ENCODE data around the gene TIFAB. TPM values are rescaled to one million over a fixed set of nuclear protein-coding genes. Genes with fewer than 3 reads are reported as not detected.

Gene TIFAB
- total RNA-seq = not detected in 2 replicates

GRCh38 chr5:135452321-135453030, at the start of gene TIFAB:
Gene TIFAB, minus strand, starts transcription at chr5:135452351. Its CDS starts 2,412 bp downstream, at chr5:135449939.

GRCh38 chr5:135447298-135447929, 4.7 kb downstream of the TIFAB start, which contains the start of gene DCANP1:
Gene DCANP1, minus strand, starts transcription at chr5:135447348. Its CDS starts 240 bp downstream, at chr5:135447108.

DNA sequence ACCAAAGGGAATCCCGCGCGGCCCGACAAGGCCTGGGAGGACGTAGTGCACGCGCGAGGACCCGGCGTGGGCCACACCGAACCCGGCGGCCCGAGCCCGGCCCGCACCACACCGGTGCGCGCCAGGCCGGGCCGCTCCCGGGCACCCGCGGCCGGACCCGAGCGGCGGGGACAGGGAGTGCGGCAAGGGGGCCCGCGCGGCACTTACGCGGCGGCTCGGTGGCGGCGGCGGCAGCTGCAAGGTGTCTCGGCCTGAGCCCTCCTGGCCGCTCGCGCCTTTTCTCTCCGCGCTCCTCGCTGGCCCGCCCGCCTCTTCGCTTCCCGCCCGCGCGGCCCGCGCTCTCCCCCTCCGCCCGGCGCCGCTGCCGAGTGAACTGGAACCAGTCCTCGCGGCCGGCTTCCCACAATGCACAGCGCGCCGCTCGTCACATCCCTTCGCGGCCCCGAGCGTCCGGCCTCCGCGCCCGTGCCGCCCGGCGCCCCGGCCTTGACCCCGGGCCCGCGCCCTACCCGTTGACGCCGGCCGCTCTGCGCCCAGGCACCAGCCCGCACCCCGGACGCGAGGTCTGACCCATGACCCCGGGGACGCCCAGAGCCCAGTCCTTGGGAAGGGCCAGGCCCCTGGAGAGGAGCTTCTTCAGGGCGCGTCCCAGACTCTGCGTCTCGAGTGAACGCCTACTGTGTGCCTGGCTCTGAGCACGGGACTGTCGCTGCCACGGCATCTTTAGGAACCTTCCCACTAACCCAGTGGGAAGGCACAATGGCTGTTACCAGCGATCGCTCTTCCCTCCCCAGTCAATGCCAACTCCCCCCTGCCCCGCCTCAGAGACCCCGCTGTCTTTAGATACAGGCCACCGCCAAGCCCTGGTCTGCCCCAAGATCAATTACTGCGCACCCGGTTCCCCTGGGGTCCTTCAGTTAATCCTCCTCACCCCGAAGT, 53.0 kb downstream of the TIFAB start, which contains the start of gene MACROH2A1:
TSS of gene MACROH2A1 (minus strand) at position 377 of the 939 bp plus-strand sequence. CDS start 10,138 bp downstream, outside the sequence.

Other genes starting within 250 kb of the TIFAB start
- gene MACROH2A1, start 53.1 kb downstream of the TIFAB start, total RNA-seq = 139 and 170 TPM in 2 replicates
- gene DCANP1, start 5.0 kb downstream of the TIFAB start, total RNA-seq = not detected in 2 replicates
- gene NEUROG1, start 83.6 kb upstream of the TIFAB start, total RNA-seq = not detected in 2 replicates
- gene CXCL14, start 126.6 kb upstream of the TIFAB start, total RNA-seq = not detected in 2 replicates